DMS79 (cell line): ENCODE data around the gene CCNY.
A peak's percentile ranks its signal among the peaks of the same experiment; 100 is the strongest.
"Not testable (repeated sequence)": the region's sequence is repeated elsewhere in the genome, so short reads cannot be mapped to it uniquely, and the experiment has no call there.

ENCODE experiments used
- DNase-seq: peaks from one replicate; lab custom pipeline; 2025; lab: John Stamatoyannopoulos, UW

Gene CCNY

GRCh38 chr10:35384265-35384868 lies 48.1 kb downstream of the CCNY start:
- peak; percentile 46 for DNase-seq

GRCh38 chr10:35386594-35387174 lies 50.4 kb downstream of the CCNY start:
- DNase-seq = no peak

GRCh38 chr10:35387768-35388167 lies 51.5 kb downstream of the CCNY start:
- no peak for DNase-seq

DNA sequence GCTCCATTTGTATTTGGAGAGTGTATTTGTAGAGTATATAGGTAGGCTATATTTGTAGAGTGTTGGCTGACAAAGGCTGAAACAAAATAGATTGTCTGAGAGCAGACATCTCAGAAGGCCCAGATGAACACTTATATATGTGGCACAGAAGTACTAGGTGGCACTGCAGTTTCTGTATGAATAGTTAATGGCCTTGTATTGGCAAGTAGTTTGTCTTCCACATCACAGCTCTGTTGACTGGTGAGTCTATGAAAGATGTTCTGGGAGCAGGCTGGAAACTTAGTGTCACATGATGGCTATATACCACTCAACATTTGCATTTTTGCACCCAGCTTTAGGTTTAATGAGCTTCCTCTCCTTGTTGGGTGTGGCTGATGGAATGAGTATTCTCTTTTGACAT lies 51.9 kb downstream of the CCNY start:
- DNase-seq = no peak

DNA sequence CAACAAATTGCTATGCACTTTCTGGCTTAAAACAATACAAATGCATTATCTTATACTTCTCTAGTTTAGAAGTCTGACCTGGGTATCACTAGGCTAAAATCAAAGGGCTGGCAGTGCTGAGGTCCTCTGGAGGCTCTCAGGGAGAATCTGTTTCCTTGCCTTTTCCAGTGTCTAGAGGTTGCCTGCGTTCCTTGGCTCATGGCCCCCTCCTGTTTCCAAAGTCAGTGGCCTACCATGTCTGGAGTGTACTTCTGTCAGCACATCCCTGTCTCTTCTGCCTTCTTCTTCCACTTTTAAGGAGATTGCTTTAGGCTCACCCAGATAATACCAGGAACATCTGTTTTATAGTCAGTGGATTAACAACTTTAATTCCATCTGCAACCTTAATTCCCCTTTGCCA lies 52.4 kb downstream of the CCNY start:
- DNase-seq = no peak

DNA sequence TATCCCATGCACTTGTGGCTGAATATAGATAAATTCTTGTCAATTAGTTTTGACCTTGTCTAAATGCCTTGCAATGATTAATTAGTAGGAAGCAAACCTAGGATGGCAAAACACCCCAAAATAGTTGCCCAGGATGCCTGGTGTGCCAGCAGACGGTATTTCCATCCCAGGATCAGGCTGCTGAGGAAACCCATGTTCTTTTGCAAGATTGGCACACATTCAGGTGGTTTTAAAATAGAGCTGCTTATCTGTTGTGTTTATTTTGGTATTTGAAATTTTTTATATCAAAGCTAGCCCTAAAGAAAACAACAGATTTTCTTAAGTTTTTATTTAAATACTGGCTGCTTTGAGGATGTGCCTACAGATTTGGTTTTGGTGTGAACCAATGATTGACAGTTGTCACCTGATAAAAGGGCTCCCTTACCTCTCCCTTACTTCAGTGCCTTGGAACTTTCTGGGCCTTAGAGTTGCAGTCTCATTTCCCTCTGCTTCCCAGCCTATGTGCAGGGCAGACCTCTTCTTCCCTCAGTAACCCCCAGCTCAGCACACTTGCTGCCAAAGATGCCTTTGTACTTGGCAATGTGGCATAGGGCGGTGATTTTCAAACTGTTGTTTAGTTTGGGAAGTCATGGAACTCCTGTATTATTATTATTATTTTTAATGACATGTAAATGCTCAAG lies 54.0 kb downstream of the CCNY start:
- no peak for DNase-seq

DNA sequence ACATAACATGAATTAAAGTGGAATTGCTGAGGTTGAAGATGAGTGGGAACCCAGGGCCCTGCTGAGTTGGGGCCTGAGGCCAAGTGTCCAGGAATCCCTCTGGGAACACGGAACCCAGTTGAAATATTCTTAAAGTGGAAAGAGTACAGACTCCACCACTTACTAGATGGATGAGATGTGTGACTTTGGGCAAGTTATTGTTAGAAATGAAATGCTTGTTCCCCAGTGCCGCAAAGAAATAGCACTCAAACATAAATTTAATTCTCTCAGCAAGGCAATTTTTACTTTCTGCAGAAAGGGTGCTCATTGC lies 54.5 kb downstream of the CCNY start:
- DNase-seq = no peak

- DNase-seq = no peak
Measured at GRCh38 chr10:35391153-35391953, 55.0 kb downstream of the CCNY start.

GRCh38 chr10:35391954-35392262 lies 55.6 kb downstream of the CCNY start:
- no peak for DNase-seq

GRCh38 chr10:35392482-35393228 lies 56.3 kb downstream of the CCNY start:
- no peak for DNase-seq

GRCh38 chr10:35394411-35394851 lies 58.1 kb downstream of the CCNY start:
- no peak for DNase-seq

GRCh38 chr10:35394934-35395333 lies 58.6 kb downstream of the CCNY start:
- DNase-seq = no peak

DNA sequence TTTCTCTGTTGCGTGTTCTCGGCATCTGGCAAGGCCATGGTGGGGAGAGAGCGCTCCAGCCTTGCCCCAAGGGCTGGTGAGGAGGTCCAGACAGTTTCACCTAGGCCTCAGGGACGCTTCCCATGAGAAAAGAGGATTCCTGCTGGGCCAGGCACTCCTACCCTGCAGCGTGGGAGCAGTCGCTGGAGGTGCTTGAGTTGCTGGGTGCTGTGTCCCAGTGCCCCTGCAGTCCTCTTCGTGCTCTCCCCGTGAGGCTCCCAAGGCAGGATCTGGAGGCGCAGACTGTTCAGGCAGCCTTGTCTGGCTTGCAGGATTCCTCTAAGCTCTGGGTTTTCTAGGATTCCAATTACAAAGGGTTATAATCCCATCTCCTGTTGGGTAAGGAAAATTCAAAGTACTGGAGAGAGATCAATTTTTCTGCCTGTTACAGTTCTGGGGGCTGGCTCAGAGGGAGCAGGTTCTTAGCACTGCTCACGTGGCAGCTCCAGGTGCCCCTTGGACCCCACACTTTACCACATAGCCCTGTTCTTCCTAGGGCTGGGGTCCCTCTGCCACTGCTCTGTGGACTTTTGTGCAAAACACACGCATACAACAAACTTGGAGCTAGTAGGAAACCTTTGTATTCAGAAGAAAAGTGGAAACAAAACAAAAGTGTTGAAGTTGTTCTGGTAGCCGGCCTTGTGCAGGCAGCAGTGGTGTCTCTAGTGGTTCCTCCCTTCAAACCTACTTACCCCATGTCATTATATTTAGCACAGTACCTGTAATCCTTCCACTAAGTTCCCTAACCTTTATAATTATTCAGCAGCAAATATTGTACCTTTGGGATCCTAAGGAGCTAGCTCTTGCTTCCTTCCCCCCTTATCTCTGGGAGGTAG lies 60.5 kb downstream of the CCNY start:
- no peak for DNase-seq

- DNase-seq = no peak
Measured at GRCh38 chr10:35397953-35398352, 61.6 kb downstream of the CCNY start.

DNA sequence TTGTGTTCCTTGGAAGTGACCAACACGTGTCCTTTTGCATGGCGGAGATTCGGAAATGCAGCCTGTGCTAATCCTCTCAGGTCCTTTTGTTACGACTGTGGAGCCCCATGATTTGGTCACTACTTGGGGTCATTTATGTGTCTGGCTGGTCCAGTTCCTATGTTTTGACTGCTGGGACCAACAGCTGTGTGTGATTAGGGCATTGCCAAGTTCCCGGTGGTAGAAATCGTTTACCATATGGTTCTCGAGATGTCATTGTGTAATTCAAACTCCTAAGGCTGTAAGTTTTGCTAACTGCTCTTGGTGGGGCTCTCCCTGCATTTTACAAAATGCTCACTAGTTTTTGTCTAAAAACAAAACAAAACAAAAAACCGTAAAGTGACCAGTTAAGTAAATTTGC lies 62.0 kb downstream of the CCNY start:
- DNase-seq = no peak

GRCh38 chr10:35398908-35399307 lies 62.6 kb downstream of the CCNY start:
- no peak for DNase-seq

GRCh38 chr10:35399414-35400009 lies 63.2 kb downstream of the CCNY start:
- DNase-seq = no peak

DNA sequence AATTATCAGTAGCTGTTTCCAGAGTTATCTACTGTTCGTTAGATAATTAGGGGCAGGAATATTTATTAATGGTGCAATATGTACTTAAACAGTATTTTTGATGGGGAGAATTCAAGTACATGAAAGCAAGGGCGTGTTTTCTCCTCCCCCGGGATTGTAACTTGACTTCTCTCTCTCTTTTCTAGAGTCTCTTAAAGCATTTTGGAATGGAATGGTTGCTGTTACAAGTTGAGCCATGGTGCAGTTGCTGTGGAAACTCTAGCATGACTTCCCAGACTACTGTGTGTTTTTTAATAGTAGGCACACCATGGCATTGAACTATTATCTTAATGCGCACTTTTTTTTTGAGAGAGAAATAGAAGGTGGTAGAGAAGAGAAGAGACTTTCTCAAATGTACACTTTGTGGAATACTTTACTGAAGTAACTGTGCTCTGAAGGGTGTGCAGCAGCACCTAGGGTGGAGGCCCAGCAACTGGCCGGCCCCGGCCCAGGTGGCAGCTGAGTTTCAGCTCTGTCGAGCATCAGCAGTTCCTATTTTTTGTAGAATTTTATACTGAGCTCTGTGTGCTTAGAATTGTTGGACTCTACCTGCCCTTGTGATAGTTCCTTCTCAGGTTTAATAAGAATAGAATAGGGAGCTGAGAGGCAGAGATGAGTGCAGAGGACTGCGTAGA lies 64.4 kb downstream of the CCNY start:
- no peak for DNase-seq

DNA sequence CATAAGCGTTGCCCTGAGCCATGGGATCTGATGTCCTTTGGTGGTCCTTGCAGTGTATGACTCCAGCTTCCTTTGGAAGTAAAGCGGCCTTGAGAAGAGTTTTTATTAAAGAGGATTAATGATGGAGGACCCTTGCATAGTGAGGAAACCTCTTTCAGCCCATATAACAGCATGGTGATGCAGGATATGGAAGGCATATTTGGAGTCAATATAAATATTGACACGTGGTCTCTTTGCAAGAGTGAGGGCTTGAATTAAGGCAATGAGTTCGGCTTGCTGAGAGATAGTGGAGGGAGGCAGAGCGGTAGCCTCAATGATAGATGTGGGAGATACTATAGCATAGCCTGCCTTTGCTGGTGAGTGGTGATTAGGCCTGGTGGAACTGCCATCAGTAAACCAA lies 67.2 kb downstream of the CCNY start:
- DNase-seq = not testable (repeated sequence)

- DNase-seq = not testable (repeated sequence)
Measured at GRCh38 chr10:35404077-35404476, 67.8 kb downstream of the CCNY start.
